Upper lobe of left lung (tissue), 4 donors: ENCODE results near the gene YWHAQ.

Experiments used
- CTCF ChIP-seq, 6 experiments: fragments of 450-650 bp in 4 of 6; fragments of 200-600 bp in 2 of 6; sonication (generic) in 2 of 6; IDR thresholded peaks; one replicate each; pipeline ENCODE4 v1.5.1; 2016 to 2019; ENCODE audit warnings: antibody characterized with exemption in 6 of 6
- POLR2A ChIP-seq, 4 donors: fragments of 450-650 bp; IDR thresholded peaks; one replicate each; pipeline ENCODE4 v1.5.1; 2016 to 2017; ENCODE audit warnings: antibody characterized with exemption in 4 of 4, mild to moderate bottlenecking in 2 of 4
- POLR2AphosphoS5 ChIP-seq, 2 donors: sonication (generic); formaldehyde crosslinking; IDR thresholded peaks; one replicate each; pipeline ENCODE4 v1.5.1; 2017; ENCODE audit warnings: antibody characterized with exemption in 2 of 2

- TF ChIP-seq CTCF (IDR thresholded peaks at IDR 0.05) (no peak), POLR2A (IDR thresholded peaks at IDR 0.05) (no peak), POLR2AphosphoS5 (IDR thresholded peaks at IDR 0.05) (no peak)
These were observed 25.5 kb upstream of the YWHAQ start for GRCh38 chr2:9656270-9656766.
